G401.6 (cell line): Measurements from ENCODE around the gene GOLGA6D.
"Not testable (repeated sequence)": the region's sequence is repeated elsewhere in the genome, so short reads cannot be mapped to it uniquely, and the experiment has no call there.

ENCODE experiments used
- FAIRE-seq: peaks from 2 replicates; lab custom pipeline; 2012; peaks lifted over from hg19 to GRCh38; lab: Jason Lieb, UNC

The GOLGA6D gene, protein sequence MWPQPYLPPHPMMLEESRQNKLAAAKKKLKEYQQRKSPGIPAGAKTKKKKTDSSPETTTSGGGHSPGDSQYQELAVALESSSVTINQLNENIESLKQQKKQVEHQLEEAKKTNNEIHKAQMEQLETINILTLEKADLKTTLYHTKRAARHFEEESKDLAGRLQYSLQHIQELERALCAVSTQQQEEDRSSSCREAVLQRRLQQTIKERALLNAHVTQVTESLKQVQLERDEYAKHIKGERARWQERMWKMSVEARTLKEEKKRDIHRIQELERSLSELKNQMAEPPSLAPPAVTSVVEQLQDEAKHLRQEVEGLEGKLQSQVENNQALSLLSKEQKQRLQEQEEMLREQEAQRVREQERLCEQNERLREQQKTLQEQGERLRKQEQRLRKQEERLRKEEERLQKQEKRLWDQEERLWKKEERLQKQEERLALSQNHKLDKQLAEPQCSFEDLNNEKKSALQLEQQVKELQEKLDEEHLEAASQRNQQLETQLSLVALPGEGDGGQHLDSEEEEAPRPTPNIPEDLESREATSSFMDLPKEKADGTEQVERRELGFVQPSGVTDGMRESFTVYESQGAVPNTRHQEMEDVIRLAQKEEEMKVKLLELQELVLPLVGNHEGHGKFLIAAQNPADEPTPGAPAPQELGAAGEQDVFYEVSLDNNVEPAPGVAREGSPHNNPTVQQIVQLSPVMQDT

DNA sequence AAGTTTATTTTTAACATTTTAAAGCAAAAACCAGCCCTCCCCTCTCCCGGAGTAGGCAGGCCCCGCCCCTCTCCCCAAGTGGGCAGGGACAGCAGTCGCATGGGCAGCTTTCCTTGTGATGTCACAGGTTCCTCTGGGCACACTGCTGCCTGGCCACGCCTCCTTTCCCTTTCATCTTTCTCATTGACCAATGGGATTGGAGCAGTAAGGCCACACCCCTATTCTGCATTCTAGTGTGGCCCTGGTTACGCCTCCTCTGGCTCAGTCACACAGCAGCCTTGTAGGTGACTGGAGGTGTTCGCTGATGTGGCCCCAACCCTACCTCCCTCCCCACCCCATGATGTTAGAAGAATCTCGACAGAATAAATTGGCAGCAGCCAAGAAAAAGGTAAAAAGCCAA is at the start of gene GOLGA6D:
GOLGA6D (plus strand) TSS at position 264 of the 400 bp plus-strand sequence; CDS start at position 305, 41 bp downstream.
- not testable (repeated sequence) for FAIRE-seq

DNA sequence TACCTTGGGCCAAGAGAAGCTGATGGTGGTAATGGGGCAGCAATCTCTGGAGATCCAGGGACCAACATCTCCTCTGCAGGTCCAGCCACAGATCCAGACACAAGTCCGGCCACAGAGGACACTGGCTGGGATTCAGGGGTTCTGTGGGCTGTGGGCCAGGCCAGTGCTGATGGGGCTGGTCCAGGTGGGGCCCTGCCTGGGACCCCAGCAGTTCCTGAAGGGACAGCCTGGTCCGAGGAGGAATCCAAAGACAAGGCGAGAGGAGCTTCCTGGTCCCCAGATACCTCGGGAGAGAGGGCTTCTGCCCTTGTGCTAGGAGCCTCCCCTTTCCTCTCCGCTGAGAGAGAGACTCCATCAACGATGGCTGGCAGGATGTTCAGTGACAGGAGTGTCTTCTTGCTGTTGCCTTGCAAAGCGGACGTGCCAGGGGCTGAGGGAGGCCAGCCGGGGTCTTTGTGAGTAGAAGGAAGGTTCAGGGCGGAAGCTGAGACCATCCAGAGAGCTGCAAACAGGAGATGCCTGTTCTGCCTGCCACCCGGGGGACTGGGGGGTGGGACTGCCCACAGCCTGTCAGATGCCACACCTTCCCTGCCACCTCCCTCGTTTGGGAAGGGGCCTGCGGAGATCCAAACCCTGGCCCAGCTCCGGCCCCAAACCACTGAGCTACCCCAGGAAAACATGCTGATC is 49.0 kb upstream of the GOLGA6D start:
- FAIRE-seq: no peak

DNA sequence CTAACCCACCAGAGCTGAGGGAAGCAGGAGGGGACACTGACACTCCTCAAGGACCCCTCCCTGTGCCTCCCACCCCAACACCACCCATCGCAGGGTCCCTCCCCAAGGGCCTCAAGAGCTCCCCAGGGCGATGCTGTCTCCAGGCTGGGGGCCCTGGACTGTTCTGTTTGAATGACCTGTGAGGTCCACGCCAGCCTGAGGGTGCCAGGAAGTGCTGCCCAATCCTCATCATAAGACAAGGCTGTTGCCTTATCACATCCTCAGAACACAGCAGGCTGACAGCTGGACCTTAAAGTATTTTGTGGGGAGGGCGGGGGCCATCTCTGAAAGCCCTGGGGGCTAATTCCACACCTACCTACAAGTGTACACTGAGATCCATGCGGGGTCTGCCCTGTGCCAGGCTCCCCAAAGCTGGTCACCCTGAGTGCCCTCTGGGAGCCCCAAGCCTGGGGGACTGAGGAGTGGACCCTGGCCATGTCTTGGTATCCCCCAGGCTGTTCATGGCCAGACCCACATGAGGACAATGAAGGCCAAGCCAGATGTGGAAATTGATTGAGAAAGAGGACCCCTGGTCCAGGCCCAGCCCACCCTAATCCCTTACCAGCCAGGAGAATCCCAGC is 48.3 kb upstream of the GOLGA6D start:
- FAIRE-seq: no peak

DNA sequence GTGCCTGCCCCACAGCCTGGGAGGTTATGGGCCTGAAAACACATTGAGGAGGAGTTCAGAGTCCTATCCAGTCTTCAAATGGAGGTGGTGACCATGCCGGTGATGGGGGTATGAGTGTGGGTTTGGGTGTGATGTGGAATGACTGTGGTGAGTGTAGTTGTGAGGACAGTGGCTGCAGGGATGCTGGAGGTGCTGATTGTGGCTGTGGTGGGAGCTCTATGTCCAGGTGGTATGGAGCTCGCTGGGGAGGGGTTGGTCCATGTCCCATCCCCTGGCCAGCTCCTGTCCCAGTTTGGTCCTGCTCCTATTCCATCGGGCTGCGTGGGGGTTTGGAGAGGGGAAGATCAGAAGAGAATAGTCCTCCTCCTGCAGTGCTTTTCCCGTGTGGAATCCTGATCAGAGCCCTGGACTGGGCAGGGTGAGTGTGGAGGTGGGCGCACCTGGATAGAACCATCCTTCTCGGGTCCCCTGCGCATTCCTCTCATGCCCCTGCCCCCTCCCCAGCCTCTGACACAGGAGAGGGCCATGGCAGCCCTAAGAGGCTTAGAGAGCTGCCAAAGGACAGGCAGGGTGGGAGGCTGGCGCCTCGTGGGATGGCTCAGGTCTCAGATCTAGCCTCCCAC is 47.5 kb upstream of the GOLGA6D start:
- no peak for FAIRE-seq

DNA sequence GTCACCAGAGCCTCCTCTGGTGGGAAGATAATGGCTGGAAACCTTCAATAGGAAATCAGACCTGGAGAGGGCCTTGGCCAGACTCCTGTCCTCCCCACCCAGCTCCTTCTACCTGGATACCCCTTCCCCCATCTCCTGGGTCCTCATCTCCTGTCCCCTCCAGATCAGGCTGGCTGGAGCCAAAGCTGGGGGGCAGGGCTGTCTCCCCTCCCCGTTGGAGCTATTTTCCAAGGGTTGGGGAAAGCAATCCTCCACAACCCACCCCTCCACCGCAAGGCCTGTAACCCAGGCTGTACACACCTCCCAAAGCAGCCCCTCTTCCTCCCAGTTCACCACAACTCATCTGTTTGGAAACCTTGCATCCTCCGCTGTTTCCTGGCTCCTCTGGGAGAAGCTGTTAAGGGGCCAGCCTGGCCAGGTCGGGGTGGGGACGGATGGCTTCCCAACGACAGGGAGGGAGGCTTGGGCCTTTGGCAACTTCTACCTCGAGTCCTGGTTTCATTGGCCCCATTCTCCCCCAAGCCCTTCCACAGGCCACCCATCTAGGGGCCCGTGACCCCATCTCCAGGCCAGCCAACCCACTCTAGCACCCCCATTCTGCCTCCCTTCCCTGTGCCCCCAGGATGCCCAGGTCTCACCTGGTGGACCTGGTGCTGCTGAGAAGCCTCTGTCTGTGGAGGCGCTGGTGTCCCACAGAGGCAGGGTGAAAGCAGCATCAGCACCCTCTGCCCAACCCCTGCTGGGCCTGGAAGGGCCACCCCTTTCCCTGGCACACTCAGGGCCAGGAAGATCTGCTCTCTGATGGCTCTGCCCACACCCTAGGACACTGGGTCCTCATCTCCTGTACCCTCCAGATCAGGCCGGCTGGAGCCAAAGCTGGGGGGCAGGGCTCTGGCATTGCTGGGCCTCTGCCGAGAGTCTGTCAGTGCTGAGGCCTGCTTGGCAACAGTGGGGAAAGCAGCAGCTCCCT is 46.6 kb upstream of the GOLGA6D start:
- no peak for FAIRE-seq

DNA sequence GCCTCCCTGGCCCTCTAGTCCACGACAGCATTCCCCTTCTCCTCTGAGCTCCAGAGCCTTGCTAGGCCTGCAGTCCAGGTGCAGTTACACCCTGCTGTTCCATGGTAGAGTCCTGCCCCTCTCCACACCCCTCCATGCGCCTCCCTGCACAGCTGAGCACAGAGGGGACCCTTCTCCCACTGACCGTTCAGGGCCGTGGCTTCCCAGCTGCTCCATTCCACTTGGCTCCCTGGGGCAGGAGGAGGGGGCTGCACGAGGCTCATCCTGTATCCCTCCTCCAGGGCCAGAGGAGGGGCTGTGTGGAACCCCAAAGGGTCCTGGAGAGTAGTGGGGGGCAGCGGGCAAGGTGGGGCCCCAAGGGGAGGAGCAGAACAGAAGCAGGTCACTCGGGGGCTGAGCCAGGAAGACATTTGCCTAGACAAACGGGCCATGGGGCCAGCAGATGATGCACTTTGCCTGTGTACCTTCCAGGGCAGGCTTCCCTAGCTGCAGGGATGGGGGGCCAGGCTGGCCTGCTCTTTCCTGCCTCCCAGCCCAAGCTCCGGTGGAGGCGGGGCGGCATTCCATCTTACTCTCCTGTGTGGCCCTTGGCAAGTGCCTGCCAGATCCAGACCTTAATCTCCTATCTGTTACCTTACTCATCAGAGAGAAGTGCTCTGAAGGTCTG is 45.2 kb upstream of the GOLGA6D start:
- no peak for FAIRE-seq

DNA sequence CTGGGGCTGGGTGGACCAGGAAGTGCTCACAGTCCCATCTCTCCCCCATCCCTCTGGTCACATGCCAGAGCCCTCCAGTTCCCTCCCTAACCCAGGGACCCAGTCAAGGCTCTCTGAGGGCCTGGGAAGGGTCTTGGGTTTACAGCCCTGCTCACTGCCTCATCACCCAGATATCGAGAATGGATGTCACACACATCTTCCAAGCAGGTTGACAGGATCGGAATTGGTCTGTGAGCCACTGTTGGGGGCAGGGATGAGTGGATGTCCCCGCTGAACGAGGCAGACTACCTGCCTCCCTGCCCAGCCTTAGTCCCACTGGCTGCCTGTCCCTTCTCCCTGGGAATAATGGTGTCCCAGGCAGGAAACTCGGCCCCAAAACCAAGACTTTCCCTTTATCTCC is 44.5 kb upstream of the GOLGA6D start:
- no peak for FAIRE-seq

DNA sequence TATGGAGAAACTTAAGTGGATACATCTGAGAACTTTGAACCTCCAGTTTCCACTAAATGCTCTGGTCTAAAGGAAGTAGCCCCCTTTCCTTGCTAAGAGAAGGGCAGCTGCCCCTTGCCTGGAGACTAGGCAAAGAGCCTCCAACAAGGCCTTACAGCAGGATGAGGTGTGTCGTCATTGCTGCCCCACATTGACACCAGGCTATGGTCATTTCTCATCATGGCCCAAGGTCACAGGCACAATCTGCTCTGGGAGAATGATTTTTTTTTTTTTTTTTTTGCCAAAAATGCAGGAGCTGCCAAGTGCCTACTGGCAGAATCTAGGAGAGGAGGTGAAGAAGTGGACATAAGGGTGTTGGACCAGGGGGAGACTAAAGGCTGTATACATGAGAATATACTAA is 36.9 kb upstream of the GOLGA6D start:
- FAIRE-seq: not testable (repeated sequence)

DNA sequence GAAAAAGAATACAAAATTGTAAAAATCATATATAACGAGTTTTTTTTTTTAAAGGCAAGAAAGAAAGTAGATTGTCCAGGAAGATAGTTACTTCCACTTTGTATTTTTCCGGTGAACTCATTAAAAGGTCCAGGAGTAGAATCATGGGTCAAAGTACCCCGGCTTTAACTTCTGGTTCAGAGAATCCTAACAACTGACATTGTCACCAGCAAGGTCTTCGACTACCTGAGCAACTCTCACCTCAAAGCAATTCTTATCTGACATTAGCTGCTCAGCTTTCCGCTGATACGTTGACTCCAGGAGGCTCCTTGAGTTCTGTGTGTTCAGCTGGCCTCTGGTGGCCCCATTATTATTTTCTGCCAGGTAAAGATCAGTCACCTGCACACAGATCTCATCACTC is 33.6 kb upstream of the GOLGA6D start:
- not testable (repeated sequence) for FAIRE-seq

DNA sequence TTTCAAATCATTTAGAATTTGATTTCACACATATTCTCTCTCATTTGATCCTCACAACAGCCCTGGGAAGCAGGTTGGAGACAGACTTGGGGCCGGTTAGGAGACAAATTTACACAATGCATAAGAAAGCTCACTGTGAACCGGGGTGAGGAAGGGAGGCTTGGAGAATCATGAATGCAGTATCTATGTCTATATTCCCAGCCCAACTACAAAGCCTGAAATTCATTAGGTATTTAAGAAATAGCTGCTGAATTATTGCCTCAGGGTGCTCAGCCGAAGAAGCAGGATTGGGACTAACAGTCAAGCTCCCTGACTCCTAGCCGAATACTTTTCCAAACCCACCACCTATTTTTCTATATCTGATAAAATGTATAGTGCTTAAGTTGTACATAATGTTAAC is 32.9 kb upstream of the GOLGA6D start:
- no peak for FAIRE-seq

DNA sequence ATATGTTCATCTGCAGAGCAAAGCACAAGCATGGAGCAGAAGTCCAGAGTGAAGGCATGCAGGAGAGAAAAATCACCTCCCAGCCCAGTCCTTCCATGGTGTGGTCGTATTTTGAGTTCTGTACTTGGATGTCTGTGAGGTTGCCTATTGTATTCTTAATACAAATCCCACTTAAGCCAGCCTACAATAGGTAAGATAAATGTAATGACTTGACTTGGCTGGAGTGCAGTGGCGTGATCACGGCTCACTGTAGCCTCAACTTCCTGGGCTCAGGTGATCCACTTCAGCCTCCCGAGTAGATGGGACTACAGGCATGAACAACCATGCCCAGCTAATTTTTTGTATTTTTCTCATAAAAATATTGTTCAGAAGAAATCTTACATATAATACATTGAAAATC is 31.3 kb upstream of the GOLGA6D start:
- FAIRE-seq: not testable (repeated sequence)

DNA sequence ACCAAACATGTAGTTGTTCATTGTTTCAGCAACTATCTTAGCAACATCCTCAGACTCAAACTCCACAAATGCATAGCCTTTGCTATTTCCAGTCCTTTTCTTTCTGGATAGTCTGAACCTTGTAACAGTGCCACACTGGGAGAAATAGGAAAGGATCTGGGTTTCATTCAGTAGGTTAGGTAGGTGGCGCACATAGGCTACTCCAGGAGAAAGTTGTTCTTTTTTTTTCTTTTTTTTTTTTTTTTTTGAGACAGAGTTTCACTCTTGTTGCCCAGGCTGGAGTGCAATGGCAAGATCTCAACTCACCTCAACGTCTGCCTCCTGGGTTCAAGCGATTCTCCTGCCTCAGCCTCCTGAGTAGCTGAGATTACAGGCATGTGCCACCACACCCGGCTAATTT is 30.4 kb upstream of the GOLGA6D start:
- not testable (repeated sequence) for FAIRE-seq

DNA sequence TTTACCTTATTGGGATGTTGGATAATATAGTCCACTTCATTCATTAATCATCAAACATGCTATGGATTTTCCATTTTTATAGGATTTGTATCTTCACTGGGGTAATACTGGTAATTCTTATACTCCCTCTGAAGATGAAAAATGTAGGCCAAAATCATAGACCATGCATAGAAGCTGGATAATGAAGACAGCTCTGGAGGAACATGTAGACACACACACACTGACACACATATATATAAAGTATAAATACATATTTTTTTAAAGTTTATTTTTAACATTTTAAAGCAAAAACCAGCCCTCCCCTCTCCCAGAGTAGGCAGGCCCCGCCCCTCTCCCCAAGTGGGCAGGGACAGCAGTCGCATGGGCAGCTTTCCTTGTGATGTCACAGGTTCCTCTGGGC is 24.6 kb upstream of the GOLGA6D start, which contains the start of gene GOLGA6C:
GOLGA6C (plus strand) TSS at position 301 of the 400 bp plus-strand sequence. CDS start 265 bp downstream, outside the sequence.
- FAIRE-seq: not testable (repeated sequence)

DNA sequence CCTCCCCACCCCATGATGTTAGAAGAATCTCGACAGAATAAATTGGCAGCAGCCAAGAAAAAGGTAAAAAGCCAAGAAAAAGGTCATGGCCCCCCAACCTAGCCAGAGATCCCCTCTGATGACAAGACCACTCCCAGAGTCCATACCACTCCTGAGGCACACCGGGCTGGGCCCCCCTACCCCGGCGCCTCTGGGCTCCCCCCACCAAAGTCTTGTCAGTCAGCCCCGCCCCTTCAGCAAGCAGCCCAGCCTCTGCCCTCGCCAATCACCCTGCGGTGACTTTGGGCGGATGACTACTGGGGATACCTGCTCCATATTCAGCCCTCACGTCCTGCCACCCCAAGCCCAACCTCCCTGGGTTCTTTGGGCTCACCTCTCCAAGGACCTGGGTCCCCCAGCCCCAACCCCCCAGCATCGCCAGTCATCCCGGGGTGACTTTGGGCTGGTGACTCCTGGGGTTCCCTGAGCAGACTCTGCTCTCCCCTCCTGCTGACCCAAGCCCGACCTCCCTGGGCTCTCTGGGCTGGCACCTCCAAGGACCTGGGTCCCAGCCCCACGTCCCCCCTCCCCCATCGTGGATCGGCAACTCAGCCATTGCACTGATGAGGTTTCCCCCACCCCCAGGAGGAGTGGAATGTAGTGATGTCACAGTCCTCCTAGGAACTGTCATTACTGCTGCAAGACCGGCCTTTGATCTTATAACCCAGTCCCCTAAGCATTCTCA is 23.9 kb upstream of the GOLGA6D start:
- FAIRE-seq: not testable (repeated sequence)

DNA sequence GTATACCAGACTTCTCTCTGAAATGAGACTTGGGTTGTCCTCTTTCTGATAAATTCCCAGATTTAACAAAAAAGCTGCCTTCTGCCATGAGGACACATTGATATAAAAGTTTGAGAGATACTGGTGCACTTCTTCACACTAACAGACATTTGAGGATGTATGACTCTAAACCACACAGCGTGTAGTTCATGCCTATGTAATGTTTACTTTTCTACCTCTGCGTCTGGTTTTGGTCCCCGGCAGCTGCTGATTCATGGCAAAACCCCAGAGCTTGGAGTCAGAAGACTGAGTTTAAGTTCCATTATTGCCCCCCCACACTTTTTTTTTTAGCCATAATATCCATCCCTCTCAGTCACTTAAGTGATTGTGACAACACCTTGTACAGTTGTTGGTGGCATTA is 22.8 kb upstream of the GOLGA6D start:
- not testable (repeated sequence) for FAIRE-seq

DNA sequence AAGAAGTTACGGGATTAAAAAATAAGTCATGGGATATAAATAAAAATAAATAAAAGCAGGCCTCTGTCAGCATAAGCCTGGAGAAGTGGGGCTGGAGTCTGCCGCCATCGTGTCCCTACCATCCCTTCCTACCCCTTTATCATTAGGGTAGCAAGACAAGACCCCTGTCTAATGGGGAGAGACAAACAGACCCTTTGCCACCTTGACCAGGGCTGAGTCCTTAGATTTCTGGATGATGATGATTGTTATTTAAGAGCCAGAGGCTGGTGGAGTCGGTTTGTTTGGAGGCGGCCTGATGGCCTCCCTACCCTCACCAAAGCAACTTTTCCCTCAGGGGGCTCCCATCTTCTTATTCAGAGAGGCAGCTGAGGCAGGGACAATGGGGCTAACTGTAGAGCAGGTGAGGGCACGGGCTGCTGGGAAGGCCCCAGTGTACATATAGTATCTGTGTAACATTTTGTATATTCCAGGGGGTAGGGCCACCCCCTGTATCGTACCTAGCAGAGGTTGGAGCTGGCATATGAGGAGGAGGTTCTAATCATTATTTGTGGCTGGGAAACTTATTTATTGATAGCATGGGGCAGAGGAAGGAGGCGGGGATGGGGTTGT is 8.8 kb upstream of the GOLGA6D start:
- FAIRE-seq: not testable (repeated sequence)

DNA sequence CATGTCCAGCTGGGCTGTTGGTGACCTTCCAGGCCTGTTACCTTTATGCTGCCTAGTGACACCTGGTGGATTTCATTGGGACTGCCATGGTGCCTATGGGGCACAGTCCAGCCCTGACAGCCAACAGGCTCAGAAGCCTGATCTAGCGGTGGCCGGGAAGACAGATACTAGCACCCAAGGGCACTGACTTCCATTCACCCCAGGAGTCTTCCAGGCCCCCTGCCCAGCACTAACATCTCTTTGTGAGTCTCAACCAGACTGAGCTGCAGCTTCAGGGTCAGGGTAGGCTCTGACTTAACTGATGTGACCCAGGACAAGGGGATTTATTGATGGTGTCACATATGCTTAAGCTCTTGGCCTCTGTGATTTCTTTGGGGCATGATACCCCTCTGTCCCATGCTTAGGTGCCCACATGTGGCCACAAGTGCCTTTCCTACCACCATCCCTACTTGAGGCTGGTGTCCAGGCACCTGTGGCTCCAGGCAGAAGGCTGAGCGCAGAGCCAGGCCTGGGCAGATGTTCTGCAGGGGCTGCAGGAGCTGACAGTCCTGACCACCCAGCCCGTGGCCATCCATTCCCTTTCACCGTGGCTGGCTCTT is 8.0 kb upstream of the GOLGA6D start:
- FAIRE-seq: not testable (repeated sequence)

DNA sequence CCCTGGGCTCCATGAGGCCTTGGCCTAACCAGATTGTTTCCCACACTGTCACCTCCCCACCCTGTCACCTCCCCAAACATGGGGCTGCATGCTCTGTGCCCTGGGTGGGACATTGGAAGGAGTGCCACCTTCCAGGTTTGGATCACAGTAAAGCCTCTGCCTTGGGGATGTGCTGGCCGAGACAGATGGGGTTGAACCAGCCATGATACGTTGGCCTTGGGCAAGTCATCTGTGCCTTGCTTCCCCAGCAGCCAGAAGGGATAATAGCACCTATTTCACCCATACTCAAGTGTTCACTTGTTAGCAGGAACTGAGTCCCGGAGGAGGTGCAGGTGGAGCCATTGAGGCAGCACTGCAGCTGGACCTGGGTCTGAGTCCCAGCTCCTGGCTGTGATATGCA is 7.0 kb upstream of the GOLGA6D start:
- not testable (repeated sequence) for FAIRE-seq

DNA sequence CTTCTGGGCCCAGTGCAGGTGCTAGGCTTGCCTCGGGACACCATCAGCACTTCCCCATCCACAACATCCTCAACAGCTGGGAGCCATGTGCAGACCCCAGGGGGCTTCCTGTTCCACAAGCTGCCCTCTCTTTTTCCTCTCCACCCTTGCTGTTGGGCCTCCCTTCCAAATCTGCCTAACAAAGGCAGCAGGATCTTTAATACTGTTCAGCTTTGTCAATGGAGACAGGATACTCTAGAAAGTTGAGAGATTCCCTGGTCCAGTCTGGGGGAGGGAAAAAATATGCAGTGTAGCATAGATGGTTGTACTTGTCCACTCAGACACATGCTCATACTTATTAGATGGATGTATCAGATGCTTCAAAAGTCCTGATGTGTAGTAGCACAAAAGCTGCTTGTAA is 4.1 kb upstream of the GOLGA6D start:
- not testable (repeated sequence) for FAIRE-seq
